GM12878 (cell line): ENCODE measurements around the gene GDNF. TPM values are rescaled to one million over a fixed set of nuclear protein-coding genes. Genes with fewer than 3 reads are reported as not detected.

Experiments
- ATAC-seq: fragments of 200-7000 bp; cut with Tn5 transposase; 3 replicates; pipeline ENCODE4 v1.9.1; 2020; ENCODE audit warnings: mild to moderate bottlenecking, moderate library complexity
- BruUV-seq: library from RNA; stranded (reverse); fragments of 400-500 nt; replicated peaks from 2 replicates; lab custom pipeline; 2021; lab: Mats Ljungman, UMichigan
- CTCF ChIA-PET: fragments of 300-600 bp; sonication (Branson Sonifier 250); formaldehyde crosslinking; extraction: SDS; loops from one replicate; lab custom pipeline; 2021; ENCODE audit warnings: inconsistent platforms; lab: Yijun Ruan, JAX
- POLR2A ChIA-PET: fragments of 350-600 bp; formaldehyde crosslinking; extraction: SDS; loops from one replicate; lab custom pipeline; 2021; ENCODE audit warnings: inconsistent platforms; lab: Charles Lee
- RAD21 ChIA-PET: fragments of 300-600 bp; sonication (Branson Sonifier 250); formaldehyde crosslinking; loops from one replicate; lab custom pipeline; 2023; ENCODE audit warnings: antibody characterized with exemption; ENCODE audit not compliant: unreplicated experiment; lab: Charles Lee
- SMC1A ChIA-PET: fragments of 300-600 bp; sonication (Branson Sonifier 250); formaldehyde crosslinking; loops from one replicate; lab custom pipeline; 2023; ENCODE audit not compliant: unreplicated experiment, uncharacterized antibody; lab: Charles Lee
- DNase-seq: peaks from one replicate; pipeline ENCODE4 v3.0.0-alpha.2; 2011; ENCODE audit warnings: low read depth, low spot score
- FAIRE-seq: peaks from 3 replicates; lab custom pipeline; 2011; peaks lifted over from hg19 to GRCh38; lab: Jason Lieb, UNC
- H2AFZ ChIP-seq: 2 replicates; pipeline ENCODE4 v1.6.0; 2011; ENCODE audit warnings: low read depth, low read length, control low read depth; ENCODE audit not compliant: control insufficient read depth
- H3K27ac ChIP-seq: 2 replicates; pipeline ENCODE4 v1.5.1; 2011; ENCODE audit warnings: control low read depth; ENCODE audit not compliant: control insufficient read depth, insufficient read depth
- H3K27me3 ChIP-seq, 2 experiments: replicated peaks in 1 of 2; 2 replicates each; pipeline versions ENCODE4 v1.6.0 to v1.6.1; 2011; ENCODE audit warnings: low read length in 1 of 2; ENCODE audit not compliant: control insufficient read depth in 2 of 2, insufficient read depth in 2 of 2
- H3K36me3 ChIP-seq, 2 experiments: 2 replicates each; pipeline ENCODE4 v1.5.1; 2011; ENCODE audit warnings: low read length in 1 of 2; ENCODE audit not compliant: control insufficient read depth in 2 of 2, insufficient read depth in 2 of 2
- H3K4me1 ChIP-seq: 2 replicates; pipeline ENCODE4 v1.6.1; 2011; ENCODE audit warnings: mild to moderate bottlenecking, low read length, moderate library complexity, mixed read lengths; ENCODE audit not compliant: control insufficient read depth, insufficient read depth
- H3K4me2 ChIP-seq: 2 replicates; pipeline ENCODE4 v1.6.0; 2011; ENCODE audit warnings: control low read depth; ENCODE audit not compliant: control insufficient read depth, insufficient read depth
- H3K4me3 ChIP-seq: fragments of 200-600 bp; sonication (generic); 2 replicates; pipeline ENCODE4 v1.5.1; 2016
- H3K79me2 ChIP-seq: 2 replicates; pipeline ENCODE4 v1.6.0; 2011; ENCODE audit warnings: low read length; ENCODE audit not compliant: control insufficient read depth, insufficient read depth
- H3K9ac ChIP-seq: 2 replicates; pipeline ENCODE4 v1.8.0; 2011; ENCODE audit warnings: low read length, control low read depth, mixed read lengths; ENCODE audit not compliant: control insufficient read depth, insufficient read depth
- H3K9me3 ChIP-seq: replicated peaks from 3 replicates; pipeline ENCODE4 v1.5.1; 2011; ENCODE audit warnings: mild to moderate bottlenecking, low read length; ENCODE audit not compliant: control insufficient read depth, insufficient read depth
- H4K20me1 ChIP-seq: 2 replicates; pipeline ENCODE4 v1.6.0; 2011; ENCODE audit not compliant: control insufficient read depth, insufficient read depth
- CBFB ChIP-seq: IDR thresholded peaks from 2 replicates; pipeline ENCODE4 v1.6.1; 2016; ENCODE audit warnings: antibody characterized with exemption, low read depth
- CHD1 ChIP-seq: IDR thresholded peaks from 2 replicates; pipeline ENCODE4 v1.6.1; 2012; ENCODE audit warnings: low read depth, low read length, improper control_type of control experiment
- E2F8 ChIP-seq: fragments of 450-650 bp; IDR thresholded peaks from 2 replicates; pipeline ENCODE4 v1.6.1; 2018; ENCODE audit warnings: mild to moderate bottlenecking, low read depth, moderate library complexity; ENCODE audit not compliant: partially characterized antibody
- FOXK2 ChIP-seq: fragments of 450-650 bp; IDR thresholded peaks from 2 replicates; pipeline ENCODE4 v1.6.1; 2017; ENCODE audit warnings: mild to moderate bottlenecking, moderate library complexity
- IKZF1 ChIP-seq: fragments of 450-650 bp; conservative IDR thresholded peaks from 2 replicates; pipeline ENCODE4 v1.6.1; 2017; ENCODE audit warnings: antibody characterized with exemption, mild to moderate bottlenecking
- JUNB ChIP-seq: IDR thresholded peaks from 2 replicates; pipeline ENCODE4 v1.6.1; 2016; ENCODE audit warnings: antibody characterized with exemption, mild to moderate bottlenecking
- NFXL1 ChIP-seq: fragments of 450-650 bp; IDR thresholded peaks from 2 replicates; pipeline ENCODE4 v1.6.1; 2017; ENCODE audit warnings: antibody characterized with exemption, mild to moderate bottlenecking, borderline replicate concordance
- NKRF ChIP-seq: fragments of 450-650 bp; conservative IDR thresholded peaks from 2 replicates; pipeline ENCODE4 v1.6.1; 2017; ENCODE audit warnings: mild to moderate bottlenecking, moderate library complexity
- PAX5 ChIP-seq: IDR thresholded peaks from 2 replicates; pipeline ENCODE4 v1.6.1; 2011; ENCODE audit warnings: low read depth, low read length, borderline replicate concordance
- RB1 ChIP-seq: fragments of 450-650 bp; formaldehyde crosslinking; IDR thresholded peaks from 2 replicates; pipeline ENCODE4 v1.6.1; 2017; ENCODE audit warnings: mild to moderate bottlenecking, borderline replicate concordance
- RELA ChIP-seq: fragments of 450-650 bp; IDR thresholded peaks from 2 replicates; pipeline ENCODE4 v1.8.0; 2014; ENCODE audit warnings: borderline replicate concordance; ENCODE audit not compliant: partially characterized antibody
- REST ChIP-seq: IDR thresholded peaks from 2 replicates; pipeline ENCODE4 v1.6.1; 2012; ENCODE audit warnings: mild to moderate bottlenecking, low read depth, low read length
- SREBF2 ChIP-seq: IDR thresholded peaks from 2 replicates; pipeline ENCODE4 v1.6.1; 2012; ENCODE audit warnings: mild to moderate bottlenecking, low read length
- USF2 ChIP-seq: IDR thresholded peaks from 2 replicates; pipeline ENCODE4 v1.6.1; 2011; ENCODE audit warnings: low read depth, low read length, improper control_type of control experiment, borderline replicate concordance
- ZNF274 ChIP-seq: IDR thresholded peaks from one replicate; pipeline ENCODE4 v1.8.0; 2011; ENCODE audit not compliant: insufficient read length, insufficient read depth
- WGBS: methylation state at CpG from one replicate; pipeline ENCODE4 v1.1.6; 2016; ENCODE audit warnings: low lambda C conversion rate; ENCODE audit not compliant: insufficient replicate concordance, insufficient coverage; ENCODE audit errors: missing lambda C conversion rate; 5-methylcytosine and 5-hydroxymethylcytosine counted together
- in situ Hi-C: fragments of 300-500 bp; cut with MboI; formaldehyde crosslinking; loops from 9 replicates; pipeline ENCODE4 v1.14.3; 2018; ENCODE audit warnings: mixed read lengths
- intact Hi-C: fragments of 100-400 bp; cut with micrococcal nuclease; formaldehyde crosslinking; loops from one replicate; pipeline ENCODE4 v1.14.2; 2022; ENCODE audit not compliant: unreplicated experiment
- polyA plus RNA-seq, 11 experiments: library from polyadenylated mRNA; depleted of rRNA in 4 of 11; unstranded in 6 of 11; stranded (reverse) in 5 of 11; fragments of >200 nt; fragmentation: Nextera tagmentation in 4 of 11; fragmentation: Illumina TruSeq in 1 of 11; extraction: Ambion mirVana in 4 of 11; extraction: Trizol in 1 of 11; gene quantifications; 1 replicate in 1 of 11; 2 replicates in 10 of 11; pipeline versions ENCODE4 v1.2.1 to v1.2.3, GENCODE V29; 2011 to 2016; ENCODE audit warnings: inconsistent platforms in 2 of 11, missing spikeins in 2 of 11, low read depth in 1 of 11
- total RNA-seq, 4 experiments: library from RNA; depleted of rRNA in 3 of 4; stranded (reverse); fragments of >200 nt in 3 of 4; fragmentation: Illumina TruSeq in 1 of 4; extraction: Trizol in 1 of 4; gene quantifications; 2 replicates each; pipeline versions ENCODE4 v1.2.1 to v1.2.3, GENCODE V29; 2013 to 2021

GDNF gene
- total and polyA plus RNA-seq, 10 of the 15 experiments (the other 5 are each of a cell fraction or from before 2014, with no cell fraction given): not detected

GRCh38 chr5:37881359-37881758 is 41.5 kb upstream of the GDNF start (continued):
- TF ChIP-seq NKRF (no peak), RELA (no peak), CHD1 (no peak), NFXL1 (no peak), JUNB (peak; percentile 76), FOXK2 (peak; percentile 24; the same call in 1 of the 2 replicates), CBFB (no peak), IKZF1 (peak; percentile 42; the same call in 1 of the 2 replicates)
- TF ChIP-seq, all 136 proteins: peak for 17

- intact Hi-C loops: no loop called here
- FAIRE-seq: no peak
- DNase-seq: no peak
- Histone ChIP-seq H3K27ac (no peak overlapping the region), H3K4me1 (peaks cover 6% of the 10 kb centered on the region; the same call in 1 of the 2 replicates), H2AFZ (no peak overlapping the region), H3K36me3 (no peaks in the 10 kb centered on the region), H3K9ac (no peak overlapping the region), H3K4me3 (no peak overlapping the region), H3K9me3 (no peaks in the 10 kb centered on the region; the same call in 2 of the 3 replicates), H3K79me2 (no peaks in the 10 kb centered on the region), H3K27me3 (peaks cover 0 to 2% of the 10 kb centered on the region in 2 experiments; a peak in 1 of 4 replicates), H4K20me1 (no peaks in the 10 kb centered on the region), H3K4me2 (no peak overlapping the region)
- RAD21 ChIA-PET: no interaction called here
- 43% methylated on average over 3 of the region's 3 CpGs for WGBS
- POLR2A ChIA-PET: no interaction called here
- SMC1A ChIA-PET: interaction anchor here (0.6 to 1.4 kb wide), 2 partner anchors 12 to 1588 kb away, joined by 3 to 4 read pairs; no protein-coding TSS in a partner anchor
- no peak for ATAC-seq
- no TSS peak for BruUV-seq
- CTCF ChIA-PET: interaction anchor here (1.7 kb wide), 1 partner anchor 24 kb away, joined by 3 read pairs; no protein-coding TSS in a partner anchor
- in situ Hi-C loops: no loop called here
- TF ChIP-seq RB1: no peak
- TF ChIP-seq SREBF2: no peak
- no peak for TF ChIP-seq REST
- TF ChIP-seq USF2: no peak
- TF ChIP-seq E2F8: no peak
- TF ChIP-seq ZNF274: no peak
- TF ChIP-seq PAX5: no peak
Measured at GRCh38 chr5:37876943-37877342, 37.1 kb upstream of the GDNF start.
